Prostate gland (tissue), 2 donors: ENCODE data around the gene DENND4A. TPM values are rescaled to one million over a fixed set of nuclear protein-coding genes. Genes with fewer than 3 reads are reported as not detected.

Experiments
- DNase-seq: peaks from one replicate; pipeline ENCODE4 v3.0.0-alpha.2; 2019; ENCODE audit warnings: low spot score
- H3K27ac ChIP-seq, 2 donors: fragments of 200-600 bp; sonication (generic); 2 replicates each; pipeline ENCODE4 v1.5.1; 2017 to 2019
- H3K27me3 ChIP-seq: fragments of 200-600 bp; sonication (generic); replicated peaks from 2 replicates; pipeline ENCODE4 v1.5.1; 2019; ENCODE audit not compliant: insufficient read depth
- H3K36me3 ChIP-seq, 2 donors: fragments of 200-600 bp; sonication (generic); 1 replicate in 1 of 2; 2 replicates in 1 of 2; pipeline versions ENCODE4 v1.5.1 to v1.8.1; 2017 to 2019
- H3K4me1 ChIP-seq: fragments of 200-600 bp; sonication (generic); replicated peaks from 2 replicates; pipeline ENCODE4 v1.5.1; 2019
- H3K4me3 ChIP-seq, 2 donors: fragments of 200-600 bp; sonication (generic); 2 replicates each; pipeline ENCODE4 v1.5.1; 2017 to 2019
- H3K9me3 ChIP-seq: fragments of 200-600 bp; sonication (generic); 2 replicates; pipeline ENCODE4 v1.5.1; 2017
- CTCF ChIP-seq, 4 experiments: fragments of 200-600 bp in 2 of 4; fragments of 450-650 bp in 2 of 4; sonication (generic) in 2 of 4; IDR thresholded peaks; 1 replicate in 3 of 4; 2 replicates in 1 of 4; pipeline ENCODE4 v1.5.1; 2016 to 2019; ENCODE audit warnings: antibody characterized with exemption in 4 of 4, mild to moderate bottlenecking in 2 of 4, moderate library complexity in 2 of 4
- POLR2A ChIP-seq: fragments of 450-650 bp; IDR thresholded peaks from one replicate; pipeline ENCODE4 v1.6.1; 2016; ENCODE audit warnings: antibody characterized with exemption, mild to moderate bottlenecking
- POLR2AphosphoS5 ChIP-seq: sonication (generic); formaldehyde crosslinking; IDR thresholded peaks from one replicate; pipeline ENCODE4 v1.6.1; 2017; ENCODE audit warnings: antibody characterized with exemption
- WGBS: methylation state at CpG from one replicate; pipeline ENCODE4 v1.1.5; 2018; 5-methylcytosine and 5-hydroxymethylcytosine counted together
- intact Hi-C: fragments of 100-400 bp; cut with DNase I; formaldehyde crosslinking; loops from one replicate; pipeline ENCODE4 v1.14.2; 2022
- total RNA-seq, 2 donors: library from RNA; depleted of rRNA; stranded (reverse); fragments of >200 nt; gene quantifications; one replicate each; pipeline ENCODE4 v1.1.0, GENCODE V29; 2016

DENND4A gene
- total RNA-seq, 2 donors from 2014 or later = 24.5 to 49.6 TPM

- no peaks in the 10 kb centered on the region for H3K36me3 ChIP-seq
- WGBS = 75% methylated on average over 6 of the region's 6 CpGs
- no peak overlapping the region for H3K27ac ChIP-seq
- no peaks in the 10 kb centered on the region for H3K27me3 ChIP-seq
- TF ChIP-seq POLR2AphosphoS5 (no peak), CTCF (IDR thresholded peaks at IDR 0.05) (no peak), POLR2A (no peak)
- no peak overlapping the region for H3K4me3 ChIP-seq
- DNase-seq = no peak
- peaks cover 3% of the 10 kb centered on the region for H3K4me1 ChIP-seq
- no peaks in the 10 kb centered on the region for H3K9me3 ChIP-seq
- intact Hi-C loops = no loop called here
These were observed 149.5 kb downstream of the DENND4A start for GRCh38 chr15:65642594-65642993.

- intact Hi-C loops = no loop called here
- Histone ChIP-seq H3K9me3 (no peaks in the 10 kb centered on the region), H3K27ac (no peak overlapping the region), H3K4me1 (peaks cover 3% of the 10 kb centered on the region), H3K36me3 (no peaks in the 10 kb centered on the region), H3K4me3 (no peak overlapping the region), H3K27me3 (no peaks in the 10 kb centered on the region)
- WGBS = 54% methylated on average over 6 of the region's 6 CpGs
- no peak for TF ChIP-seq POLR2AphosphoS5
- no peak for TF ChIP-seq POLR2A
- no peak for DNase-seq
These were observed 150.2 kb downstream of the DENND4A start for GRCh38 chr15:65641768-65642475.

GRCh38 chr15:65639509-65639908 lies 152.6 kb downstream of the DENND4A start:
- no peak overlapping the region for H3K4me3 ChIP-seq
- no peak for DNase-seq
- H3K36me3 ChIP-seq = no peaks in the 10 kb centered on the region
- TF ChIP-seq POLR2A (no peak), POLR2AphosphoS5 (no peak), CTCF (IDR thresholded peaks at IDR 0.05) (no peak)
- H3K9me3 ChIP-seq = no peaks in the 10 kb centered on the region
- H3K4me1 ChIP-seq = peaks cover 3% of the 10 kb centered on the region
- intact Hi-C loops = loop anchor here (10.0 kb wide), 1 partner anchor 195 kb away; no protein-coding TSS in a partner anchor
- H3K27me3 ChIP-seq = no peaks in the 10 kb centered on the region
- H3K27ac ChIP-seq = no peak overlapping the region
- WGBS = 81% methylated on average over 6 of the region's 6 CpGs

- DNase-seq = peak; percentile 45
- Histone ChIP-seq H3K4me3 (no peak overlapping the region), H3K36me3 (no peaks in the 10 kb centered on the region), H3K27me3 (no peaks in the 10 kb centered on the region), H3K4me1 (peaks cover 3% of the 10 kb centered on the region), H3K27ac (no peak overlapping the region), H3K9me3 (no peaks in the 10 kb centered on the region)
- 0% methylated on average over 3 of the region's 3 CpGs for WGBS
- TF ChIP-seq CTCF (IDR thresholded peaks at IDR 0.05) (peak; percentile 46 to 84 (median 77)), POLR2A (no peak), POLR2AphosphoS5 (peak; percentile 51)
- intact Hi-C loops = loop anchor here (10.0 kb wide), 1 partner anchor 196 kb away; no protein-coding TSS in a partner anchor
These were observed 153.4 kb downstream of the DENND4A start for GRCh38 chr15:65638681-65639089.

- H3K9me3 ChIP-seq = no peaks in the 10 kb centered on the region
- no peaks in the 10 kb centered on the region for H3K36me3 ChIP-seq
- DNase-seq = no peak
- no peak overlapping the region for H3K27ac ChIP-seq
- no peaks in the 10 kb centered on the region for H3K27me3 ChIP-seq
- no peak for TF ChIP-seq POLR2AphosphoS5
- intact Hi-C loops = loop anchor here (10.0 kb wide), 1 partner anchor 197 kb away; no protein-coding TSS in a partner anchor
- H3K4me3 ChIP-seq = no peak overlapping the region
- 83% methylated on average over 5 of the region's 5 CpGs for WGBS
- H3K4me1 ChIP-seq = peaks cover 3% of the 10 kb centered on the region
These were observed 154.0 kb downstream of the DENND4A start for GRCh38 chr15:65638109-65638508.

GRCh38 chr15:65634356-65634755 lies 157.7 kb downstream of the DENND4A start:
- H3K27ac ChIP-seq = no peak overlapping the region
- intact Hi-C loops = loop anchor here (10.0 kb wide), 1 partner anchor 200 kb away; no protein-coding TSS in a partner anchor
- 100% methylated on average over 1 of the region's 1 CpG for WGBS

More at GRCh38 chr15:65634356-65634755, 157.7 kb downstream of the DENND4A start:
- Histone ChIP-seq H3K4me3 (no peak overlapping the region), H3K9me3 (no peaks in the 10 kb centered on the region), H3K27me3 (no peaks in the 10 kb centered on the region), H3K4me1 (peaks cover 3% of the 10 kb centered on the region), H3K36me3 (no peaks in the 10 kb centered on the region)
- no peak for DNase-seq
- no peak for TF ChIP-seq POLR2A
- TF ChIP-seq POLR2AphosphoS5 = no peak
- TF ChIP-seq CTCF (IDR thresholded peaks at IDR 0.05) = no peak
